NCI-H345 treated with DMSO at 0.1 percent for 48 hours (cell line): ENCODE measurements around the gene ADK.
"Not testable (repeated sequence)": the region's sequence is repeated elsewhere in the genome, so short reads cannot be mapped to it uniquely, and the experiment has no call there.

Experiments
- DNase-seq: peaks from one replicate; lab custom pipeline; 2025; ENCODE audit not compliant: unreplicated experiment; lab: John Stamatoyannopoulos, UW

The ADK gene

DNA sequence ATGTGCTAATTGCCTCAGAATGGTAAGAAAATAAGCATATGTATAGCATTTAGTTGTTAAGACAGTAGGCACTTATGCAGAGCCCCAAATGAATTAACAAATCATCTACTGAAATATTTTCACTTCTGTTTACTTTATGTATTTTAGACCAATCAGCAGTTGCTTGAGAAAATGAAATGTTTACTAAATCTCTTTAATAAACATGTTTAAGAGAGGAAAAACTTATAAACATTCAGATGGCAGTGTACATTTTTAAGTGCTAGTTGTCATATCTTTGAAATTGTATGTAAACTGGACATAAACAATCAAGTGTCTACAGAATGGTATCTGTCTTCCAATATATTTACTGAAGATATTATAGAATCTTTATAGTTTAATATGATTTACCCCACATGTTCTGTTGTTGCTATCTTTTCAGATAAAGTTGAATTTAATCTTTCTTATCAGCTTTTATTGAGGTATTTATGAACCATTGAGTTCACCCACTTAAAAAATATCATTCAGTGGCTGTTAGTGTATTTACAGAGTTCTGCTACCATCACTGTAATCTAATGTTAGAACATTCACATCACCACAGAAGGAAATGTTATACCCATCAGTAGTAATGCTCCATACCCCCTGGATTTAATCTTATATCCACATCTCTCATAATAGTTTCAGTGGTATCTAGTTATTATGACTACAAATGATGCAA, 264.3 kb downstream of the ADK start:
- no peak for DNase-seq

DNA sequence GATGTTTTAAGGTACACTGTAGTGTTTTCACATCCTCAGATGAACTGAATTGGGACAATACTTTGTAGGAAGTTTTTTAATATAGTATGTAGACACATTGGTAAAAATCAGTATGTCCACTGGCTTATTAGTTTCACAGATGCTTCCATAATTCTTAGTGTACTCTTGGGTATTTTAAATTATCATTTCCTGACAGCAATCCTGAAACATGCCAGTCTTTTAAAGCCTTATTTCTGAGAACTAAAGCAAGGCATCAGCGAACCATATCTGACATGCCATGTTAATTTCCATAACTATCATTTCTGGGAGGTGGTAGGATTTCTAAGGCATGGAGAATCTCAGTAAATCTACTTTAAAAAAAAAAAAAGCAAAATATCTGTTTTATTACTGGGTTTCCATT, 266.4 kb downstream of the ADK start:
- no peak for DNase-seq

DNA sequence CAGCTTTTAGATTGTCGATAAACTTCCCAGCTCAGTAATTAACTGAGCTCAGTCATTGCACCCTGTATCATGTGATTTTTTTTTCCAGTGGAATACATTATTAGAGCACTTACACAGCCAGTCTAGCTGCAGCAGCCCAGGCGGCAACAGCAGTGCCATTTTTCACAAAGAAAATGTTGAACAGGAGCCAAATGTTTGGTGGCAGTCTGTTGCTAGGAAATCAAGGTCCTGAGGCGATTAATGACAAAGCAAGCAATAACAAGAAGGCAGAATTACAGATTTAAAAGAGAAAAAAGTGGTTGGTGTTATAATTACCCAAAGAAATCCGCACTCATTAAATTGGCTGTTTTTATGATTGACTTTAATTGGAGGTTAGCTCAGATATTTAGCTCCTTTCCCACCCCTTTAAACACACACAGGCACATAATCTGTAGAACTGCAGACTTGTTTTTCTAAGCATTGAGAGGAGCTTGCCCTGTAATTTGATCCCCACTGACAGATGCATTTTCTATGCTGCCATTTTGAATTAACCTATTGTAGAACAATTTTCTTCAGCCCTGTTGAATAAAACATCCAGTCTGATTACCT, 267.4 kb downstream of the ADK start:
- DNase-seq: peak; percentile 92

DNA sequence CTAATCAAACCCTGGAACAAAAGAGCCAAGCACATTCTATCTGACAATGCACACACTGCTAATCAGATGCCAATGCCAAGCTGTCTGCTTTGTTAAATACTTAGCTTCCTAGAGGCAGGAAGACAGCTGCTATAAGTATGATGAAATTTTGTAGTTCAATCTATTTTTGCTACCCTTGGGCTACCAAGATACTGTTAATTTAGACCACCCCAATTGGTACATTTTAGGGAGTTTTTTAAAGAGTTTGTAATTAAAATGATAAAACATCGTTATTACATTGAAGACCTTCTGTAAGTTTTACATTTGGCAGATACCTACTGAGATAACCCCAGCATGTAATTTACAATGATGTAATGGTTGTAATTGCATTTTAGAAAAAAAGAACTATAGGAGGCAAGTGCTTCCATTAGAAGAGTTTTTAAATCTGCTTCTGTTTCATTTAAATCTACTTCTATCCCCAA, 268.5 kb downstream of the ADK start:
- DNase-seq: peak; percentile 35

DNA sequence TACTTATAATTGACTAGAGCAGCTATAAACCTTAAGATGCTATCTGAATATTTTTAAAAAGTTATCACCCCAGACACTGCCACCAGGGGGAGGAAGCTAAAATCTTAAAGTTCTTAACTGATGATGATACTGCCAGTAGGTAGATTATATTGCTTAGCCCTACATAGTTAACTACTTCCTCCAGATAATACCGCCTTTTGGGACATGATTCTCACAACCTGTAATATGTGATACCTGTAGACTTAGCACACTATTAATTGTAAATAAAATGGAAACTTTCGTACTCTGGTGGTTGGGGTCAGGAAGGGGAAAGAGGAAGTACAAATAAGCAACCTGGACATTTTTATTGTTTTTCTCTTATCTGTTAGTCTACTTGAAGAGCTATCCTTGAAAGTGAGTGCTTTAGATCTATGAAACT, 268.9 kb downstream of the ADK start:
- DNase-seq: no peak

GRCh38 chr10:74424565-74424964, 273.5 kb downstream of the ADK start:
- no peak for DNase-seq

GRCh38 chr10:74425456-74426001, 274.5 kb downstream of the ADK start:
- DNase-seq: no peak

DNA sequence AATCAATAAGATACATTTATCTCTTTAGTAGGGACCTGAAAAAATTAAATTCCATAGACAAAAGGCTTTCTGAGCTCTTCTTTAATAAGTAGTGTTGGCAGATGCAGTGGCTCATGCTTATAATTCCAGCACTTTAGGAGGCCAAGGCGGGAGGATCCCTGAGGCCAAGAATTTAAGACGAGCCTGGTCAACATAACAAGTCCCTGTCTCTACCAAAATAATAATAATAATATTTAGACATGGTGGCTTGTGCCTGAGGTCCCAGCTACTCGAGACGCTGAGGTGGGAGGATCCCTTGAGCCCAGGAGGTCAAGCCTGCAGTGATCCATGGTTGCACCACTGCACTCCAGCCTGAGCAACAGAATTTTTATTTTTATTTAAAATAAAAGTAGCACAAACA, 280.8 kb downstream of the ADK start:
- DNase-seq: no peak

DNA sequence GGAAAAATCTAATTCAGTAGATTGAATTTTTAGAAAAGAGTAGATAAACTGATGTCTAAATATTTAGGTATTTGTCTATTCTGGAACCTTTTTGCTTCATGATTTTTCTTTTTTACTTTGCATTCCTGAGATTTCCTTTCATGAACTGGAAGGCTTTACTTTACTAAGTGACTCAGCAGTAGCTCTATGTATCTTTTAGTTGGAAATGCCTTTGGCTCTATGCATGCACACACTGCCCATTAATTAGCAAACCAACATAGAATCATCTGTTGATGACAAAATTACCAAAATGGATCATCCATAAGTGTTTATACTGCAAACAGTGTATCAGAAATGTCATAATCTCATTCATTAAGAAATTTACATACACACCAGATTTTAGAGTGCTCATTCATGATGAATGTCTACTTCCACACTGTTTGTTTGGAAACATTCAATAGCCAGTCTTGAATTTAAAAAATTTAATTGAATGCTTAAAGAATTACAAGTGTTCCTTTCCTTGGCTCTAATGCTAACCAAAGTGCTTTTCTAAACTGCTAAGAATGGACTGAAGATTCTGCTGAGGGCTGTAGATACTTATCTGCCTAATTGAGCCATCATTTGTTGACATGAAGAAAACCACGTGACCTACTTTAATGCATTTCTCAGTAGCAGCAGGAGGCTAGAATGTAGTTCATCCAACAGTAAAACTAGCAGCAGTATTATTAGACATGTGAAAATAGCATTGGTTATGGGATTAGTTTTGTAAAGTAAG, 282.0 kb downstream of the ADK start:
- no peak for DNase-seq

DNA sequence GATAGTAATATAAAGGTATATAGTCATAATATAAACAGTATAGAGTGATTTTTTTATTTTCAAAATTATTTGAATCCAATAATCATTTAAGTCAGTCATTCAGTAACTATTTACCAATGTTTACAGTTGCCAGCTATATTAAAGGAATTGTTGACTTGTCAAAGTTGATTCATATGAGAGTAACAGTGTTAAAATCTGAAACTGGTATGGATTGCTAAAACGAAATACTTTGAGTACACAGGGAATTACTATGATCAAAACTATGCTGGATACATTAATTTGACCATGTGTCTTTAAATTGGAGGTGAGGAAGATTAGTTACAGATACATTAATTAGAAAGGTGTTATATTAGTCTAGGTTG, 282.6 kb downstream of the ADK start:
- DNase-seq: no peak

- no peak for DNase-seq
Measured at GRCh38 chr10:74433993-74434392, 283.0 kb downstream of the ADK start.

GRCh38 chr10:74434547-74434946, 283.5 kb downstream of the ADK start:
- no peak for DNase-seq

DNA sequence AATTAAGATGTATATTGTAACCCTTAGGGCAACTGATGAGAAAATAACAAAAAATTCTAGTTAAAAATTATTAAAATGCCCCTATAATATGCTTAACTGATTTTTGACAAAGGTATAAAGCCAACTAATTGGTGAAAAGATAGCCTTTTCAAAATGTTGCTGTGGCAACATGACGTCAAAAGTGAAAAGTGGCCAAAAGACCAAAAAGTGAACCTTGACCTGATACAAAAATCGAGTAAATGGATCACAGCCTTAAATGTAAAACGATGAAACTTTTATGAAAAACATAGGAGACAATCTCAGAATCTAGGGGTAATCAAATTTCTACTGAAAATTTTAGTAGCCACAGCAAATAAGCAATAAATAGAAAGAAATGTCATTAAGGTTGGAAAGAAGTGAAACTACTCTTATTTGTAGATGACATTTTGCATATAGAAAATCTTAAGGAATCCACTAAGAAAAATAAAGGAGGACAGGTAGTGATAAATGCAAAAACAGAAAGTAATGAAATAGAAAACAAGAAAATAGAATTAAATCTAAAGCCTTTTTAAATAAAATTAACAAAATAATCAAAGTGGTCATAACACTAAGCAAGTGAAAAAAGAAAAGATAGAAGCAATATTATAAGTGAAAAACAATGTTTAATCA, 285.6 kb downstream of the ADK start:
- no peak for DNase-seq

- no peak for DNase-seq
Measured at GRCh38 chr10:74437822-74438221, 286.8 kb downstream of the ADK start.

GRCh38 chr10:74439213-74439612, 288.2 kb downstream of the ADK start:
- no peak for DNase-seq

DNA sequence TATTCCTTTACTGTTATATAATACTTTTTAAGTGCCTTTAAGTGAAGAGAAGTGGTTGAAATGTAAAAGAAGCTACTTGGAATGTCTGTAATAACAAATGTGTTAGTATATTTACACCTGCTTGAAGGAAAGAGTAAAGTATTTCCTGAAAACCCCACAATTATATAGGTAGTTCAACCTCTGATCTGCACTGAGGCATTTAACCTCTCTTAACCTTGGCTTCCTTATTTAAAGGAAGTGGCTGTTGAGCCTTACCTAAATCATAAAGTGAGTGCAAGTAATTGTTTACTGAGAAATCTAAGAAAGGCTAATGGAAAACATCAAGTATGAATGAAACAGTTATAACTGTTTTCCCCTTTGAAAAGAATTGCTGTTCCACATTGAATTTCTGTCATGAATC, 294.5 kb downstream of the ADK start:
- DNase-seq: no peak

DNA sequence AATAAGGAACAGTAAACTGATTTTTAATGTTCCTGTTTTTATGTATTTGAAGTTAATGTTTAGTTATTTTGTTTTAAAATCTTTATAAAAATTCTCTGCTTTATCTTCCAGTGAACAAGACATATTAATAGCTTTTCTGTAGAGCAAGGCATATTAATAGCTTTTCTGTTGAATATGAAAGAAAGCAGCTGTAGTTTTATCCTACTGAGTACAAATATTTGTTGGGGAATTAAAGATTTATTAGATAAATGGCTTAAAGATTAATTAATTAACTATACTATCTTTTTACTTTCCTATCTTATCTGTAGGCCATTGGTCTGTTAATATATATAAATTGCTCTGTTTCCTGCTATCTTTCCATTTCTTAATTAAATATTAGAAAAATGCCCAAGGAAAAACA, 299.6 kb downstream of the ADK start:
- DNase-seq: no peak

DNA sequence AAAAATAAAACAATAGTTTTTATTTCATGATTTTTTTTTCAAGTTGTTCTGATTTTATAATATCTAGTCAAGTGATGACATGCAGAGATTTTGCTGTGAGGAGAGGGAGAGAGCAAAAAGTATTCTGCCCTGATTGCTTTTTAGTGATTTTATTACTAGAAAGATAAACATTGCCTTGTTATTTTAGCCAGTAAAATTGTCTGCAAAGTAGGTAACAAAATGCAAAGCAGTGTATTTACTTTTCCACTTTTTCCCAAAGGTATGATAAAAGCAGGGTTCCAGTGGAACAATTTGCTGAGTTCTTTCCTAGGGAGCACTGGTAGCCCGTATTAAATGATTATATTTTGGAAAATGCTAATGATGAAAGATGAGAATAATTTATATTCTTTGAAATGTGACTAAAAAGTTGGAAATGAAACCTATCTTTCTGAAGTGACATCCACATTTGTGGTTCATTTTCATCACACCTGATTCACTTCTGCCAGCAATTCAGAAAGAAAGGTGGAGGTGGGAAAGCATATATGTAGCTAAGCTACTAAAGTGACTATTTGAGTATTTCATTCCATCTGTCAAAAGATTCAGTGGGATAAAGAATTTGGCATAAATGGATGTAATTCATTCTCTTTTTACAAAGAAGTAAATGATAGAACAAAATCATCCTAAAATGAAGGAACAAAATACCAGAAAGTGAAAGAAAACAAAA, 300.3 kb downstream of the ADK start:
- no peak for DNase-seq

DNA sequence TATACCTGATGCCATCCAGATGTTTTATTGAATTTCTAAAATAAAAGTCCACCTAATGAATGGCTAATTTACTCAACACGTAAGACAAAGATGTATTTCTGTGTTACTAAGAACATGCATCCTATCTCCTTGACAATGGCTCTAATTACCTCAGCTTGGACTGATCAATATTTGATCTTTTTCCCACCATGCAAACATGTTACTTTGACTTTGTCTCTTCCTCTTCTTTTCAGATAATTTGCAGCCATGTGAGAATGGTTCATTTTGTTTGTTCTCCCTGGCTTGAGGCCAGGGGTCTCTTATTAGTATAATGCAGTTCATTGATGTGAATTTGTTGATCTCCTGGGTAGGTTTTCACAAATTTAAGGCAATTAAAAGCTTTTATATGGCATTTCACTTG, 302.1 kb downstream of the ADK start:
- no peak for DNase-seq

DNA sequence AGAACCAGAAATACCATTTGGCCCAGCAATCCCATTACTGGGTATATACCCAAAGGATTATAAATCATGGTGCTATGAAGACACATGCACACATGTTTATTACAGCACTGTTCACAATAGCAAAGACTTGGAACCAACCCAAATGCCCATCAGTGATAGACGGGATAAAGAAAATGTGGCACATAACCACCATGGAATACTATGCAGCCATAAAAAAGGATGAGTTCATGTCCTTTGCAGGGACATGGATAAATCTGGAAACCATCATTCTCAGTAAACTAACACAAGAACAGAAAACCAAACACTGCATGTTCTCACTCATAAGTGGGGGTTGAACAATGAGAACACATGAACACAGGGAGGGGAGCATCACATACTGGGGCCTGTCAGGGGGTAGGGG, 306.5 kb downstream of the ADK start:
- not testable (repeated sequence) for DNase-seq

GRCh38 chr10:74460812-74461211, 309.8 kb downstream of the ADK start:
- no peak for DNase-seq
